Right lobe of liver (tissue), 6 donors: Measurements from ENCODE around the gene TMEM87A. TPM values are rescaled to one million over a fixed set of nuclear protein-coding genes. Genes with fewer than 3 reads are reported as not detected.

ENCODE experiments used
- ATAC-seq, 4 donors: fragments of 200-7000 bp; cut with Tn5 transposase; one replicate each; pipeline ENCODE4 v1.9.1; 2020; ENCODE audit warnings: mild to moderate bottlenecking in 4 of 4, moderate library complexity in 4 of 4
- DNase-seq, 3 donors: peaks; one replicate each; pipeline ENCODE4 v3.0.0-alpha.2; 2020
- H3K27ac ChIP-seq, 3 donors: fragments of 200-600 bp; one replicate each; pipeline ENCODE4 v1.8.0; 2022
- H3K27me3 ChIP-seq, 2 donors: fragments of 200-600 bp; one replicate each; pipeline ENCODE4 v1.8.0; 2022
- H3K36me3 ChIP-seq, 4 donors: fragments of 200-600 bp; sonication (generic) in 1 of 4; one replicate each; pipeline versions ENCODE4 v1.5.1 to v1.8.0; 2017 to 2022; ENCODE audit warnings: control low read depth in 1 of 4
- H3K4me1 ChIP-seq, 4 donors: fragments of 200-600 bp; sonication (generic) in 1 of 4; one replicate each; pipeline versions ENCODE4 v1.5.1 to v1.8.0; 2017 to 2022; ENCODE audit warnings: control low read depth in 1 of 4
- H3K4me3 ChIP-seq, 3 donors: fragments of 200-600 bp; one replicate each; pipeline ENCODE4 v1.8.0; 2022
- H3K9me3 ChIP-seq, 4 donors: fragments of 200-600 bp; sonication (generic) in 1 of 4; one replicate each; pipeline versions ENCODE4 v1.5.1 to v1.8.0; 2017 to 2022; ENCODE audit warnings: control low read depth in 1 of 4
- CTCF ChIP-seq, 4 donors: fragments of 200-600 bp in 3 of 4; fragments of 450-650 bp in 1 of 4; IDR thresholded peaks; one replicate each; pipeline versions ENCODE4 v1.5.1 to v1.8.0; 2016 to 2022; ENCODE audit warnings: antibody characterized with exemption in 4 of 4, mild to moderate bottlenecking in 2 of 4
- POLR2A ChIP-seq: fragments of 450-650 bp; IDR thresholded peaks from one replicate; pipeline ENCODE4 v1.6.1; 2017; ENCODE audit warnings: antibody characterized with exemption, mild to moderate bottlenecking
- WGBS: methylation state at CpG from one replicate; pipeline ENCODE4 v1.1.6; 2018; ENCODE audit warnings: low coverage, low lambda C conversion rate; ENCODE audit not compliant: insufficient coverage; ENCODE audit errors: missing lambda C conversion rate; 5-methylcytosine and 5-hydroxymethylcytosine counted together
- intact Hi-C, 2 donors: fragments of 100-400 bp; cut with DNase I; formaldehyde crosslinking; loops; one replicate each; pipeline versions ENCODE4 v1.11.2 to v1.14.1; 2022
- total RNA-seq, 6 experiments: library from RNA; depleted of rRNA in 2 of 6; stranded (reverse); fragments of >200 nt in 2 of 6; fragmentation: NEBNext Ultra II Directional in 3 of 6; extraction: Animal tissue kit (Norgen Biotek cat#: 25700) in 3 of 6; gene quantifications; one replicate each; pipeline versions ENCODE4 v1.1.0 to v1.2.4, GENCODE V29; 2016 to 2023
- donor health status: DM: no; HTN: yes; CAD: no.
- donor health status: DM: no; HTN: no; CAD: no.
- donor health status: DM: no; HTN: no; CAD: no.
- donor health status: DM: no; HTN: yes; CAD: no.
- donor health status: DM: no; HTN: yes; CAD: no.

Gene TMEM87A
- total RNA-seq, 6 experiments from 2014 or later: 12.9 to 22.4 (median 15.7) TPM

DNA sequence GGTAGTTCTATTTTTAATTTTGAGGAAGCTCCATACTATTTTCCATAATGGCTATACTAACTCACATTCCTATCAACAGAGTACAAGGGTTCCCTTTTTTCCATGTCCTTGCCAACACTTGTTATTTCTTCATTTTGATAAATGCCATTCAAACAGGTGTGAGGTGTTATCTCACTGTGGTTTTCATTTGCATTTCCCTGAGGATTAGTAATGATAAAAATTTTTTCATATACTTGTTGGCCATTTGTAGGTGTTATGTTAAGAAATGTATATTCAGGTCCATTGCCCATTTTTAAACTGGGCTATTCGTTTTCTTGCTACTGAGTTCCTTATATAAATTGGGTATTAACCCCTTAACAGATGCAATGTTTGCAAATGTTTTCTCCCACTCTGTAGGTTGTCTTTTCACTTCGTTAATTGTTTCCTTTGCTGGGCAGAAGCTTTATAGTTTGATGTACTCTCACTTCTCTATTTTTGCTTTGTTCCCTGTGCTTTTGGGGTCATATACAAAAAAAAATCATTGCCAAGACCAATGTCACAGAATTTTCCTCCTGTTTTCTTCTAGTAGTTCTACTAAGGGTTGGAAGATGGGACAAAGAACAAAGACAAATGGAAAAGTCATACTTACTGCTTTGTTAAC is 54.2 kb downstream of the TMEM87A start:
- Histone ChIP-seq H3K36me3 (peaks cover 0 to 49% (median 25%) of the 10 kb centered on the region in 4 donors), H3K27ac (no peak overlapping the region), H3K27me3 (no peaks in the 10 kb centered on the region), H3K9me3 (no peaks in the 10 kb centered on the region), H3K4me1 (no peaks in the 10 kb centered on the region), H3K4me3 (no peak overlapping the region)
- intact Hi-C loops: no loop called here
- no peak for TF ChIP-seq CTCF (IDR thresholded peaks at IDR 0.05)
- no peak for TF ChIP-seq POLR2A
- DNase-seq: no peak
- ATAC-seq: no peak
- 14% methylated on average over 2 of the region's 2 CpGs for WGBS

GRCh38 chr15:42217568-42217967 is 55.7 kb downstream of the TMEM87A start:
- H3K27me3 ChIP-seq: no peaks in the 10 kb centered on the region
- no peaks in the 10 kb centered on the region for H3K4me1 ChIP-seq
- intact Hi-C loops: no loop called here
- DNase-seq: no peak
- TF ChIP-seq CTCF (IDR thresholded peaks at IDR 0.05) (no peak), POLR2A (no peak)
- no peak overlapping the region for H3K4me3 ChIP-seq
- 90% methylated on average over 2 of the region's 2 CpGs for WGBS
- H3K9me3 ChIP-seq: no peaks in the 10 kb centered on the region
- ATAC-seq: no peak
- H3K27ac ChIP-seq: no peak overlapping the region
- peaks cover 0 to 54% (median 23%) of the 10 kb centered on the region in 4 donors for H3K36me3 ChIP-seq

DNA sequence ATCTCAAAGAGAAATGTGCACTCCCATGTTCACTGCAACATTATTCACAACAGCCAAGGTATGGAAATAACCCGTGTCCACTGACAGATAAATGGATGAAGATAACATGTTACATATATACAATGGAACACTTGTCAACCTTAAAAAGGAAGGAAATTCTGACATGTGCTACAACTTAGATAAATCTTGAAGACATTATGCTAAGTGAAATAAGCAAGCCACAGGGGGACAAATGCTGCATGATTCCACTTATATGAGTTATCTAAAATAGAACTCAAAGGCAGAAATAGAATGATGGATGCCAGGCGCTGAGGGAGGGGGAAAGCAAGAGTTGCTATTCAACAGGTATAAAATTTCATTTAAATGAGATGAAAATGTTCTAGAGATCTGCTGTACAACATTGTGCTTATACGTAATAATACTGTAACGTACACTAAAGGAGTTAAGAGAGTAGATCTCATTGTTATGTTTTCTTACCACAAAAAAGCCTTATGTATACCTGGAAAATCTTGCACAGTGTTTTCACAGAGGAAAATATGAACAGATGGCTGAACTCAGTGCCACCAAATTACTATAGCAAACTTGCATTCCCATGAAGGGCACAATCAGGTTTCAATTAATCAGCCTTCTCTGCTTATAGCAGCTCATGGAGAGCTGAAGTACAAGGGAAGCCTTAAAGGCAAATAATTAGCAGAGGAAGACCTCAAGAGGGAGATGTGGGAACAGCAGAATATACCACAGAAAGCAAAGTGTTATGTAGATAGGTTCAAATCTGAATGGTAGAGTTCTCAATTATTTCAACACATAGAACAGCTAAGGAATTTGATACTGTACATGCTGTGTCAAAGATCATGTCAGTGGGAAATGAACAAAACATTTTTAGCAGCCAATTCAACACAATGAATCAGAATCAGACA is 57.1 kb downstream of the TMEM87A start:
- H3K9me3 ChIP-seq: no peaks in the 10 kb centered on the region
- H3K27me3 ChIP-seq: no peaks in the 10 kb centered on the region
- peak in 3 of 4 donors; percentile 26 to 38 (median 27) for ATAC-seq
- H3K4me3 ChIP-seq: no peak overlapping the region
- peaks cover 0 to 66% (median 25%) of the 10 kb centered on the region in 4 donors for H3K36me3 ChIP-seq
- no peaks in the 10 kb centered on the region for H3K4me1 ChIP-seq
- intact Hi-C loops: no loop called here
- peak in 1 of 4 donors; percentile 8 for TF ChIP-seq CTCF (IDR thresholded peaks at IDR 0.05)
- no peak for TF ChIP-seq POLR2A
- no peak overlapping the region for H3K27ac ChIP-seq
- DNase-seq: no peak
- WGBS: 76% methylated on average over 4 of the region's 4 CpGs

- WGBS: 100% methylated on average over 1 of the region's 1 CpG
- DNase-seq (no peak), ATAC-seq (no peak)
- no peaks in the 10 kb centered on the region for H3K27me3 ChIP-seq
- H3K27ac ChIP-seq: no peak overlapping the region
- no peak overlapping the region for H3K4me3 ChIP-seq
- H3K4me1 ChIP-seq: no peaks in the 10 kb centered on the region
- intact Hi-C loops: no loop called here
- no peaks in the 10 kb centered on the region for H3K9me3 ChIP-seq
- H3K36me3 ChIP-seq: peaks cover 0 to 72% (median 23%) of the 10 kb centered on the region in 4 donors
- no peak for TF ChIP-seq CTCF (IDR thresholded peaks at IDR 0.05)
- no peak for TF ChIP-seq POLR2A
These were observed 58.6 kb downstream of the TMEM87A start for GRCh38 chr15:42214600-42214999.
